ENCODE data around the gene DLGAP1.
"Not testable (repeated sequence)": the region's sequence is repeated elsewhere in the genome, so short reads cannot be mapped to it uniquely, and the experiment has no call there.

DLGAP1 gene

GRCh38 chr18:3580523-3581025 is 874.5 kb downstream of the DLGAP1 start:
- not testable (repeated sequence) for DNase-seq (ENCODE audit: low read depth)

- no peak for DNase-seq (ENCODE audit: low read depth)
These were observed 875.4 kb downstream of the DLGAP1 start for GRCh38 chr18:3579701-3580100.

GRCh38 chr18:3578621-3579020 is 876.5 kb downstream of the DLGAP1 start:
- no peak for DNase-seq (ENCODE audit: low read depth)

- DNase-seq (ENCODE audit: low read depth), result no peak
These were observed 877.7 kb downstream of the DLGAP1 start for GRCh38 chr18:3577281-3577855.

GRCh38 chr18:3572761-3573160 is 882.3 kb downstream of the DLGAP1 start:
- DNase-seq (ENCODE audit: low read depth), result no peak

- no peak for DNase-seq (ENCODE audit: low read depth)
These were observed 888.3 kb downstream of the DLGAP1 start for GRCh38 chr18:3566851-3567250.

GRCh38 chr18:3560755-3561154 is 894.4 kb downstream of the DLGAP1 start:
- no peak for DNase-seq (ENCODE audit: low read depth)

- no peak for DNase-seq (ENCODE audit: low read depth)
These were observed 900.2 kb downstream of the DLGAP1 start for GRCh38 chr18:3554811-3555427.

GRCh38 chr18:3554091-3554601 is 901.0 kb downstream of the DLGAP1 start:
- DNase-seq (ENCODE audit: low read depth), result no peak

GRCh38 chr18:3552305-3552704 is 902.8 kb downstream of the DLGAP1 start:
- no peak for DNase-seq (ENCODE audit: low read depth)

GRCh38 chr18:3547891-3548615 is 907.1 kb downstream of the DLGAP1 start:
- DNase-seq (ENCODE audit: low read depth), result no peak

- no peak for DNase-seq (ENCODE audit: low read depth)
These were observed 909.0 kb downstream of the DLGAP1 start for GRCh38 chr18:3546106-3546505.

GRCh38 chr18:3544537-3544936 is 910.6 kb downstream of the DLGAP1 start:
- DNase-seq (ENCODE audit: low read depth), result no peak

GRCh38 chr18:3541549-3542386 is 913.3 kb downstream of the DLGAP1 start:
- peak; percentile 11 for DNase-seq (ENCODE audit: low read depth)

GRCh38 chr18:3540805-3541548 is 914.1 kb downstream of the DLGAP1 start:
- DNase-seq (ENCODE audit: low read depth), result no peak

- no peak for DNase-seq (ENCODE audit: low read depth)
These were observed 916.0 kb downstream of the DLGAP1 start for GRCh38 chr18:3538954-3539617.

GRCh38 chr18:3538456-3538855 is 916.7 kb downstream of the DLGAP1 start:
- DNase-seq (ENCODE audit: low read depth), result no peak

- no peak for DNase-seq (ENCODE audit: low read depth)
These were observed 924.3 kb downstream of the DLGAP1 start for GRCh38 chr18:3530807-3531206.

- DNase-seq (ENCODE audit: low read depth), result no peak
These were observed 925.5 kb downstream of the DLGAP1 start for GRCh38 chr18:3529601-3530000.

GRCh38 chr18:3529077-3529476 is 926.0 kb downstream of the DLGAP1 start:
- no peak for DNase-seq (ENCODE audit: low read depth)

GRCh38 chr18:3528231-3528630 is 926.9 kb downstream of the DLGAP1 start:
- no peak for DNase-seq (ENCODE audit: low read depth)

All from activated T-cell treated with anti-CD3 and anti-CD28 coated beads for 24 hours (primary cell).